Measurements from ENCODE around the gene PDCD7.
"Not testable (repeated sequence)": the region's sequence is repeated elsewhere in the genome, so short reads cannot be mapped to it uniquely, and the experiment has no call there.

Gene PDCD7

DNA sequence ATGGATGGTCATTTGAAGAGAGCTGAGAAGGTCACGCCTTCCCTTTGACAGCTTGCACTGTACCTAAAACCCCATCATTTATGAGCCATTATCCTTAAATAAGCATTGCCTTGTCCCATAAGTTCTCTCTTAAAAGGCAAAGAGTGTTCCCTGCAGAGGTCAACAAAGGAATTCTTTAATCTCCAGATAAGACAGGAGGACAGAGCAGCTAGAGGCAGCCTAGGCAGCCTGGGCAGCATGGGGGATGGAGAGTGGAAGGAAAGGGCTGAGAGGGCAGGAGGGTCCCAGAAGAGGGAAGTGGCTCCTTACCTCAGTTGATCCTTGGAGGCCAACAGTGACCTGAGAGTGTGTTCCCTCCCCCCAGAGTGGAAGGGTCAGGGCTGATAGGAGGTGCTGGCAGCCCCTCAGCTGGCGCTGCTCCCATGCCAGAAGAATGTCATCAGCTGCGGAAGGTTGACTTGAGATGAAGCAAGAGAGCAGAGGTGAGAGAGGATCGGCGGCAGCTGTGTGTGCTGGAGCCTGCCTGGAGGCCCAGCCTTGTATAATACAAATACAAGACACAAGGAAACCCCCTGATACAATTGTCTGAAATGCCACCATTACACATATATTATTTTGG, 44.3 kb downstream of the PDCD7 start:
- DNase-seq: no peak

DNA sequence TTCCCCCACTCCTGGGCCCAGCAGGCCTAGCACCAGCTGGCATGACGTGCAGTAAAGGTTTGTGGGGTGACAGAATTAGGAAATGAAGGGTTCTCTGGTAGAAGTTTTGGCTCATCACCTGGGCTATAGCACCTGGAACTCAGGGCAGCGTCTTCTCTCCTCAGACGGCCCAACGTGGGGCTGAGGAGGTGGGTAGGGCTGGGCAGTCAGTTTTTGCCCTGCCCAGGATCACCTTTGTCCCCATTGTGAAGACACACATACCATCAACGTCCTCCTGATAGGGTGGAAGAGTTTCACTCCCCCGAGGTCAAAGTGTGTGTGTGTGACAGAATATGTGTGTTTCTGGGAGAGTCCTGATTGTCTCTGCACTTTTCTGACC, 45.0 kb downstream of the PDCD7 start:
- no peak for DNase-seq

GRCh38 chr15:65087873-65088642, 45.5 kb downstream of the PDCD7 start:
- no peak for DNase-seq

DNA sequence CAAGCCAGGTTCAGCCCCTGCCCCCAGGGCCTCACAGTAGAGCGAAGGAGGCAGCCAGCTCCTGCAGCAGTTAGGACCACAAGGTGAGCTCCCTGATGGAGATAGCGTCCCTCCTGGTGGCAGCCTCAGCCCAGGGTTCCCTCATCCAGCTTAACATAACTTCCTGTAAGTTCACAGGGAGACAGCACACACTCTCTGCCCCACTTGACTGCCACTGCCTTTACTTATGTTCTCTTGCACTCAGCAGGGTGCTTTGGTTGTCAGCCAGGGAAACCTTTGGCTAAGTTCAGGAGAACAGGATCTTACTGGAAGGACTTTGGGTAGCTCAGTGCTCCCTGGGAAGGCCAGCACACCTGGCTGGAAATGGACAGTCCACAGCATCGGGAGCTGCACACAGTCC, 46.2 kb downstream of the PDCD7 start:
- DNase-seq: no peak

DNA sequence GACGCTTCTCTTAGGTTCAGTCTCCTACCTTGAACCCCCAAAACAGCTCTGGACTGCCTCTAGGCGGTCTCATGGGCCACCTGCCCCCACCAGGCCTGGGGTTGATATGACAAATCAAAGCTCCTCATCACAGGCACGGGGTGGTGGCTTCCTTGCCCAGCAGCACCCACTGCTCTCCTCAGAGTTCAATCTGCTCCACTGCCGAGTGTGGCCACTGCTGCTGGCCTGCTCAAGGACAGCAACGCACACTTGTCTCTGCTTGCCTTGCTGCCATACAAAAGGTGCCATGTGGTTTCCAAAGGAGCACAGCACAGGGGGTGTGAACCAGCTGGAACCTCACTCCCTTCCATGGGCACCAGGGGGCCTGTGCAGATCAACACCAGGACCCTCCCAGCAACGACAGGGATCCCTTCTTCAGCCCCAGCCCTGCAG, 46.9 kb downstream of the PDCD7 start:
- DNase-seq: no peak

DNA sequence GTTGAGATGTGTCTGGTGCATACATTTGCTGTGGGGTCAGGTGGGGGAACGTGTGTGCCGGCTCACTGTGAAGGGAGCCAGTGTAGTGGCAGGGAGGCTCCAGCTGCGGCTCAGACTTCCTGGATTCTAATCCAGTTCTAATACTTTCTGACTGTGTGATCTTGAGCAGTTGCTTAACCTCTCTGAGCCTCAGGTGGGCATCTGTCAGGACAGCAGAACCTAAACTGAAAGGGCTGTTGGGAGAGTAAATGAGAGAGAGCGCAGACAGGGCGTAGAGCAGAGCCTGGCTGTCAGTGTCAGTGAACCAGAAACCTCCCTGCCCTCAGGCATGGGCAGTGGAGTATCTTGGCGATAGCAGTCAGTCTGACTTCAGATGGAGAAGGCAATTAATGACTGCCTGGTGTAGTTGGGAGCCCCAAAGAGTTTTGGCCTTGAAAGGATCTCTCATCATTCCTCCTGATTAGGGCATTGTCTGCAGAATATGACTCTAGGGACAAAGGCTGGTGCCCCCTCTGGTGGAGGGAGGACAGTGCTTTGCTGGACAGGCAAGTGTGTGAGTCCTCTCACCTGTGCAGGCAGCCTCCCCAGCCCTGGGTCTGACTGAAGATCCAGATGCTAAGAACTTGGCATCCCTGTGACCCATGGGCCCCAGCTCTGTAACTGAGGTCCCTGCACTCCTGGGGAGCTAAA, 47.5 kb downstream of the PDCD7 start:
- no peak for DNase-seq

DNA sequence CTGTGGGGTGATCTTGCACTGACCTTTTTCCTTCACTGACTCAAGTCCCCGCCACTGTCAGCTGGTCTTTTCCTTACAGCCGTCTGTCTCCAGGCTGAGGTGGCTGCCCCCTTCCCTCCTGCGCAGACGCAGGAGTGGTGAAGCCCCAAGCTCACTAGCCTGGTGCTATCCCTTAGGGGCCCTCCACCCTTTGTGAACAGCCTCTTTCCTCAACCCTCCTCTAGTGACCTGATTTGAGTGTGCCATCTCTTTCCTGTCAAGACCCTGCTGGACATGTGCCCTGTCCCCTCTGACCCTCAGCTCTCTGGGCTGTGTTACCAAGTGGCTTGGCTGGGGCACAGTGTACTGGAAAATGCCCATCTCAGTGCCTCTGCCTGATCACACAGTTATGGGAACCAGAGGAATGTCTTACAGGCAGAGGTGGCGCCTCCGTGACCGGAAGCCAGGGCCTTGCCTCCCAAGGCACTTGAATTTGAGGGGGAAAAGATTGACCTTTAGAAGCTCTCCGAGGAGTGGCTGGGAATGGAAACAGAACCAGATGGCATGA, 48.3 kb downstream of the PDCD7 start:
- no peak for DNase-seq

DNA sequence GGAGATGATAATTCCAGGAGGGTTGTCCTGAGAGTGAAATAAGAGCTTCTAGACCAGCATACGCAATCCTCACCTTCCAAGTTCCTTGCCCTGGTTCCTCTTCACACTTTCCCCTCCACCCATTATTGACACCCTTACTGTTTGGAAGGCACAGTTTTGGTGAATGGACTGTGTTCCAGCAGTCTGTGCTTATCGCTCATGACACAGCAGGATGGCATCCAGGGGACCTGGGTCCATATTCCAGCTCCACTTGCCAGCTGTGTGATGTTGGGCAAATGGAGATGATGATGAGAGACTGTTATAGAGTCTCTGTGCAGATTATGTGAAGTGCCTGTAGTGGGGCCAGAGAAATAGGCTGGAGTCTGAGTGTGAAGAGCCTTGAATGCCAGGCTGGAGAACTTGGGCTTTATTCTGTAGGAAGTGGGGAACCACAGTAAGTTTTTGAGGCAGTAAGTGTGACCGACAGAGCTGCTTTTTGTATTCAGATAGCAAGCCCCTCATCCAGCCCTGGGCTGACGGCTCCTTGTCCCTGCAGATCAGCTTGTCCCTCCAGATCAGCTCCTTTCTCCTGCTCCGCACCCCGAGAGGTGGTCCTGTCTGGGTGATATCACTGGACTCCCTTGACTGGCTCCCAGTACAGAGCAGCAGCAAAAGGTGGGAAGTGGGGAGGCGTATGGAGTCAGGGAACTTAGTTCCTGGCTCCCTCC, 49.0 kb downstream of the PDCD7 start:
- no peak for DNase-seq

DNA sequence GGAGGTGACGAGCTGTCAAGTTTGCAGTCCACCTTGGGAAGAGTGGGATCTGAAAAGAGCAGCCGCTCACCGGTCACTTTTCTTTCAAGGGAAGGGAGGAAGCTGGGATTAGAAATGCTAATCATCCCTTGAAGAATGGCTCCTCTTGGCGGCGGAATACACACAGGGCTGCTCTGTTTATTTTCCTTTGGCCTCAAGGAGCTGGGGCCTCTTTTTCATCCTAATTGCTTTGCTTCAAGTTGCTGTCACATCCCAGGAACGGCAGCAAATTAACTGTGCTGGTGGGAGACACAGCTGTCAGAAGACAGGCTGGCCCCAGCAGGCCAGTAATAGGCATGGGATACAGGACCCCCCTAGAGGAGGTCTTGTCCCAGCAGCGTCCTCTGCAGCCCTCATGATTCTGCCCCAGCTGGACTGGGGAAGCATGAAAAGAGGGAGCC, 50.3 kb downstream of the PDCD7 start:
- DNase-seq: no peak

DNA sequence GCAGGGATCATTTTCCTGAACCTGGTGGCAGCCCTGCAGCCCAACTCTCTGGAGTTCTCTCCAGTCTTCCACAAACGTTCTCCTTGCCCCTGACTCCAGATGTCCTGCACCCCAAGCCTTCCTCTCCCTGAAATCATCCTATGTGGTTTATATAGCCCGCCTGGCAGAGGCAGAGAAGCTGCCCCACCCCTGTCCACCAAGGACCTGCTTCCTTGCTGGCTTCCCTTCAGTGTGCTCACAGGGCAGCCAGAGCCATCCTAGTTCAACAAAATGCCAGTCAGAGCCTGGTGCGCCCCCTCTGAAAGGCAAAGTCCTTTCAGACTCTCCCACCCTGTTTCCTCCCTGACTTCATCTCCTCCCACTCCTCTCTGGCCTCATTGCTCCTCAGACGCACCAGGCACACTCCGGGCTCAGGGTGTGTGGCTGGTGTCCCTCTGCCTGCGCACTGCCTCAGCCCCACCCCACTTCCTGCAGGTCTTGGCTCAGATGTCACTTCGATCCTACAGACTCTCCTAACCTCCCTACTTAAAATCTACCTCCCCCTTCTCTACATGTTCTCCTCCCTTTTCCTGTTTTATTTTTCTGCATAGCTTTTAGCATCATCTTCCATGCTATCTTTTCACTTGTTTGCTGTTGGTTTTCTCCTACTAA, 51.2 kb downstream of the PDCD7 start:
- DNase-seq: no peak

DNA sequence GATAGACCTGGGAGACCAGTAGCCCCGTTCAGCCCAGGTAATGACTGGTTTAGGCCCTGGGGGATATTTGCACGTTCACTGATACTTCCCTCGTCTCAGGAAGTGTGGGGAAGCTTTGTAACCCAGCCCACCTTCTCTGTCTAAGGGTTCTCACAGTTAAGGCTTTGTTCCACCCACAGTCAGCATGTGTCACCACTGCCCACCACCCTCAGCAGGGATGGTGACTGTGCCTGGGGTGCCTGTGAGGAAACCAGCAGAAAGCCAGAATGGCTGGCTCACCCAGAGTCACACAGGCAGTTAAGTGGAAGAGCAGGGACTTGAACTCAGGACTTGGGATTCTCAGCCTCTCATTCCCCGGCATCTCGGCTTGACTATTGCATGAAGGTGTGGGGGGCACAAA, 51.9 kb downstream of the PDCD7 start:
- DNase-seq: no peak

DNA sequence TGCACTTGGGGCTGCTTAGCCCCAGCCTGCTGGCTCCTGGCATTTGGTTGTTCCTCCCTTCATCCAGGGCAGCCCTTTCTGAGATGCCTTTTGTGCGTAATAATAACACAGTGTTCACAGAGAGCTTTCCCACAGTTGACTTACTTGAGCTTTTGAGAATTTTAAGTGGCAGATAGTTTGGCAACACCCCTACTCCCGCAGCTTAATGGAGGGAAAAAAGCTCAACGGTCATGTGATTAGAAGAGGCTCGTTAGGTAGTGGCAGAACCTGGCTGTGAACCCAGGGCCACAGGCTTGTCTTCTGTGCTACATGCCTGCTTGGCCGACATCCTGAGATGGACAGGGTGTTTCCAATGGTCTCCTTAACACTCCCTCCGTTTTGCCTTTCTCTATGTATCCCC, 52.3 kb downstream of the PDCD7 start:
- no peak for DNase-seq

DNA sequence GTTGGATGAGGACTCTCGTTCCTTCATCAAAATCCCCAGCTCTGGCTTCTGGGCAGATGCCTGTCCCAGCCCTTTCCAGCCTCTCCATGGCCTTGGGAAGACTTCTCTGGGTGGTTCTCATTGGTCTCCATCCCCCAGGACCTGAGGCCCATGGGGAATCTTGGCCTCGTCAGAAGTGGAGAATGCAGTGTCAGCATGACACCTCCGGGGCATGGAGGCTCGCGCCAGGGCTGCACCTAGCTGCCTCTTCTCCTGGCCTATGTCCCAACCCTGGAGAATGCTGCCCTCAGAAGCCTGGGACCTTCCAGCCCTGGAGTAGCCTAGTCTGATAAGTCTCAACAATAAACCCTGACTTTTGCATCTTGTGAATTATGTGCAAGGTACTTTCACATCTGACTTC, 54.0 kb downstream of the PDCD7 start:
- no peak for DNase-seq

DNA sequence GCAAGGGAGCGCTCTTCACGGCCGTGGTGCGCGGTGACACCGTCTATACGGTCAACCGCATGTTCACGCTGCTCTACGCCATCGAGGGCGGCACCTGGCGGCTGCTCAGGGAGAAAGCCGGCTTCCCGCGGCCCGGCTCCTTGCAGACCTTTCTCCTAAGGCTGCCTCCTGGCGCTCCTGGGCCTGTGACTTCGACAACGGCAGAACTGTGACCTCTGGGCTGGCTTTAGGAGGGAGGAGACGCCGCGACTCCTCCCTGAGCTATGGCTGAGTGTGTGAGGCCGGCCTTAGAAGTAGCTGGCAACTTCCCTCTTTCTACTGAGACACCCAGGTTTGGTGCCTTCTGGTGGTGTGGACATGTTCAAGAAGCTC, 55.6 kb downstream of the PDCD7 start:
- peak; percentile 29 for DNase-seq

DNA sequence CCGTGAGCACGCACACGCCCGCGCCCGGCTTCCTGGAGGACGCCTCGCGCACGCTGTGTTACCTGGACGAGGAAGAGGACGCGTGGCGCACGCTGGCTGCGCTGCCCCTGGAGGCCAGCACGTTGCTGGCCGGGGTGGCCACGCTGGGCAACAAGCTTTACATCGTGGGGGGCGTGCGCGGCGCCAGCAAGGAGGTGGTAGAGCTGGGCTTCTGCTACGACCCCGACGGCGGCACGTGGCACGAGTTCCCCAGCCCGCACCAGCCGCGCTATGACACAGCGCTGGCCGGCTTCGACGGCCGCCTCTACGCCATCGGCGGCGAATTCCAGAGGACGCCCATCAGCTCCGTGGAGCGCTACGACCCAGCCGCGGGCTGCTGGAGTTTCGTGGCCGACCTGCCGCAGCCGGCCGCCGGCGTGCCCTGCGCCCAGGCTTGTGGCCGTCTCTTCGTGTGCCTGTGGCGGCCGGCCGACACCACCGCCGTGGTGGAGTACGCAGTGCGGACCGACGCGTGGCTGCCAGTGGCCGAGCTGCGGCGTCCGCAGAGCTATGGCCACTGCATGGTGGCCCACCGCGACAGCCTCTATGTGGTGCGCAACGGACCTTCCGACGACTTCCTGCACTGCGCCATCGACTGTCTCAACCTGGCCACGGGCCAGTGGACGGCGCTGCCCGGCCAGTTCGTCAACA, 56.2 kb downstream of the PDCD7 start:
- no peak for DNase-seq

- no peak for DNase-seq
These were observed 56.9 kb downstream of the PDCD7 start, which contains the start of gene KBTBD13 for GRCh38 chr15:65076486-65077290. KBTBD13 (plus strand) TSS chr15:65076746; CDS start chr15:65076816, 70 bp downstream.

DNA sequence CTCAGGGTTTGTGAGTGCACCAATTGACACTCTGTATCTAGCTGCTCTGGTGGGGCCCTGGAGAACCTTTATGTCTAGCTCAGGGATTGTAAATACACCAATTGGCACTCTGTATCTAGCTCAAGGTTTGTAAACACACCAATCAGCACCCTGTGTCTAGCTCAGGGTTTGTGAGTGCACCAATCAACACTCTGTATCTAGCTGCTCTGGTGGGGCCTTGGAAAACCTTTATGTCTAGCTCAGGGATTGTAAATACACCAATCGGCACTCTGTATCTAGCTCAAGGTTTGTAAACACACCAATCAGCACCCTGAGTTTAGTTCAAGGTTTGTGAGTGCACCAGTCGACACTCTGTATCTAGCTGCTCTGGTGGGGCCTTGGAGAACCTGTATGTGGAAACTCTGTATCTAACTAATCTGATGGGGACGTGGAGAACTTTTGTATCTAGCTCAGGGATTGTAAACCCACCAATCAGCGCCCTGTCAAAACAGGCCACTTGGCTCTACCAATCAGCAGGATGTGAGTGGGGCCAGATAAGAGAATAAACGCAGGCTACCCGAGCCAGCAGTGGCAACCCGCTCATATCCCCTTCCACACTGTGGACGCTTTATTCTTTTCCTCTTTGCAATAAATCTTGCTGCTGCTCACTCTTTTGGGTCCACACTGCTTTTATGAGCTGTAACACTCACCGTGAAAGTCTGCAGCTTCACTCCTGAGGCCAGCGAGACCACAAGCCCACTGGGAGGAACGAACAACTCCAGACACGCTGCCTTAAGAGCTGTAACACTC, 57.8 kb downstream of the PDCD7 start:
- not testable (repeated sequence) for DNase-seq

GRCh38 chr15:65074946-65075345, 58.7 kb downstream of the PDCD7 start:
- DNase-seq: not testable (repeated sequence)

DNA sequence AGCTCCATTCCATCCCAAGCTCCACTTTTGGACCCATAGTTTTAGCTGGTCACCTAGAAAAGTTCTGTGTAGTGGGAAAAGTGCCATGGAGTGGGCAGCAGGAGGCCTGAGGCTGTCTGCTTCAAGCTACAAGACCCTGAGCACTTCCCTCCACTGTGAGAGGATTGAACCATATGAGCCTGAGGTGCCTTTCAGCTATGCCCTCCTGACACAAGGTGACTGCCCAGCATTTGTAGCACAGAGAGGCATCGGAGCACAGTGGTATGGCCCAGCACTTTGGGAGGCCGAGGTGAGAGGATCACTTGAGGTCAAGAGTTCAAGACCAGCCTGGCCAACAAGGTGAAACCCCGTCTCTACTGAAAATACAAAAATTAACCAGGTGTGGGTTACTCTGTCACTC, 61.0 kb downstream of the PDCD7 start:
- no peak for DNase-seq

GRCh38 chr15:65072027-65072426, 61.6 kb downstream of the PDCD7 start:
- DNase-seq: no peak

All from activated CD4-positive, alpha-beta T cell treated with anti-CD3 and anti-CD28 coated beads for 1 hour (primary cell).